ENCODE results near the gene SLC5A8. TPM values are rescaled to one million over a fixed set of nuclear protein-coding genes. Genes with fewer than 3 reads are reported as not detected.

Gene SLC5A8
- total and polyA plus RNA-seq, 9 of the 15 experiments (the other 6 are each of a cell fraction or from before 2014, with no cell fraction given), result not detected

- TF ChIP-seq ZZZ3 (IDR thresholded peaks at IDR 0.05) (no peak), PTTG1 (tag; IDR thresholded peaks at IDR 0.05; ENCODE audit: low read depth) (no peak), DACH1 (IDR thresholded peaks at IDR 0.05; ENCODE audit: partially characterized antibody) (no peak), SPI1 (IDR thresholded peaks at IDR 0.05; ENCODE audit: borderline replicate concordance, low read depth, low read length) (no peak), MAFG (tag; conservative IDR thresholded peaks at IDR 0.05) (no peak), BRCA1 (IDR thresholded peaks at IDR 0.05) (no peak), BRCA1 (CRISPR knock-in tag; IDR thresholded peaks at IDR 0.05) (no peak), CBX3 (IDR thresholded peaks at IDR 0.05; ENCODE audit: borderline replicate concordance in 1 of 2, low read length in 2 of 2) (no peak)
- TF ChIP-seq, protein P1, sequence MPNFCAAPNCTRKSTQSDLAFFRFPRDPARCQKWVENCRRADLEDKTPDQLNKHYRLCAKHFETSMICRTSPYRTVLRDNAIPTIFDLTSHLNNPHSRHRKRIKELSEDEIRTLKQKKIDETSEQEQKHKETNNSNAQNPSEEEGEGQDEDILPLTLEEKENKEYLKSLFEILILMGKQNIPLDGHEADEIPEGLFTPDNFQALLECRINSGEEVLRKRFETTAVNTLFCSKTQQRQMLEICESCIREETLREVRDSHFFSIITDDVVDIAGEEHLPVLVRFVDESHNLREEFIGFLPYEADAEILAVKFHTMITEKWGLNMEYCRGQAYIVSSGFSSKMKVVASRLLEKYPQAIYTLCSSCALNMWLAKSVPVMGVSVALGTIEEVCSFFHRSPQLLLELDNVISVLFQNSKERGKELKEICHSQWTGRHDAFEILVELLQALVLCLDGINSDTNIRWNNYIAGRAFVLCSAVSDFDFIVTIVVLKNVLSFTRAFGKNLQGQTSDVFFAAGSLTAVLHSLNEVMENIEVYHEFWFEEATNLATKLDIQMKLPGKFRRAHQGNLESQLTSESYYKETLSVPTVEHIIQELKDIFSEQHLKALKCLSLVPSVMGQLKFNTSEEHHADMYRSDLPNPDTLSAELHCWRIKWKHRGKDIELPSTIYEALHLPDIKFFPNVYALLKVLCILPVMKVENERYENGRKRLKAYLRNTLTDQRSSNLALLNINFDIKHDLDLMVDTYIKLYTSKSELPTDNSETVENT (CRISPR knock-in tag; IDR thresholded peaks at IDR 0.05), result no peak
Measured at GRCh38 chr12:101111441-101111840, 98.6 kb downstream of the SLC5A8 start (continued).

GRCh38 chr12:101110866-101111265 lies 99.2 kb downstream of the SLC5A8 start:
- Histone ChIP-seq H2AFZ (ENCODE audit: low read depth, low read length) (no peak overlapping the region), H3K4me3 (no peak overlapping the region), H3K9ac (ENCODE audit: insufficient read depth in 1 of 2, low read depth in 2 of 2, low read length in 2 of 2) (no peak overlapping the region), H3K27me3 (ENCODE audit: control insufficient read depth in 2 of 2, insufficient read depth in 2 of 2, low read length in 2 of 2) (no peaks in the 10 kb centered on the region), H3K79me2 (ENCODE audit: control insufficient read depth, insufficient read depth, low read length) (no peaks in the 10 kb centered on the region), H3K9me1 (ENCODE audit: control insufficient read depth, insufficient read depth, low read length) (no peaks in the 10 kb centered on the region), H4K20me1 (replicated peaks; ENCODE audit: control insufficient read depth, insufficient read depth, low read length) (no peaks in the 10 kb centered on the region), H3K36me3 (ENCODE audit: control insufficient read depth, insufficient read depth, low read length) (no peaks in the 10 kb centered on the region), H3K4me1 (replicated peaks in 1 of 2; ENCODE audit: control insufficient read depth in 2 of 2, insufficient read depth in 2 of 2, low read length in 2 of 2) (no peaks in the 10 kb centered on the region), H3K27ac (ENCODE audit: extremely low read depth, low read depth, low read length) (no peak overlapping the region), H3K9me3 (replicated peaks; ENCODE audit: control insufficient read depth, insufficient read depth, low read depth, low read length) (no peaks in the 10 kb centered on the region), H3K4me2 (ENCODE audit: insufficient read depth, low read length) (no peak overlapping the region)
- ChIA-PET CTCF (ENCODE audit: low intra/inter-chr PET ratio) (no interaction called here), POLR2A (no interaction called here)
- no peak for ATAC-seq
- DNase-seq (ENCODE audit: extremely low read depth in 1 of 4, low spot score in 3 of 4), result no peak
- BruUV-seq (replicated peaks), result no TSS peak
- in situ Hi-C loops (cut with MboI) (no loop called here), intact Hi-C loops (cut with micrococcal nuclease) (no loop called here)
- 0% methylated on average over 3 of the region's 3 CpGs for WGBS (ENCODE audit: insufficient coverage, low coverage, missing lambda C conversion rate)
- FAIRE-seq, result no peak
- TF ChIP-seq AFF1 (IDR thresholded peaks at IDR 0.05; ENCODE audit: low read depth in 1 of 2, partially characterized antibody in 2 of 2) (no peak), JUND (IDR thresholded peaks at IDR 0.05; ENCODE audit: borderline replicate concordance, low read depth, low read length) (no peak), JUND (tag; IDR thresholded peaks at IDR 0.05; ENCODE audit: borderline replicate concordance, low read depth, low read length) (no peak), ZFX (CRISPR knock-in tag; IDR thresholded peaks at IDR 0.05) (no peak), KDM2B (CRISPR knock-in tag; IDR thresholded peaks at IDR 0.05) (no peak), MAFK (IDR thresholded peaks at IDR 0.05; ENCODE audit: low read length) (no peak)
- TF ChIP-seq, protein P2, sequence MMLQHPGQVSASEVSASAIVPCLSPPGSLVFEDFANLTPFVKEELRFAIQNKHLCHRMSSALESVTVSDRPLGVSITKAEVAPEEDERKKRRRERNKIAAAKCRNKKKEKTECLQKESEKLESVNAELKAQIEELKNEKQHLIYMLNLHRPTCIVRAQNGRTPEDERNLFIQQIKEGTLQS (IDR thresholded peaks at IDR 0.05), result no peak
- TF ChIP-seq, protein P2 (CRISPR knock-in tag; conservative IDR thresholded peaks at IDR 0.05), result no peak
